SKM-1 (cell line): ENCODE measurements around the gene BBS7.

Experiments
- DNase-seq: peaks from one replicate; lab custom pipeline; 2025; ENCODE audit not compliant: unreplicated experiment; lab: John Stamatoyannopoulos, UW

BBS7 gene, protein sequence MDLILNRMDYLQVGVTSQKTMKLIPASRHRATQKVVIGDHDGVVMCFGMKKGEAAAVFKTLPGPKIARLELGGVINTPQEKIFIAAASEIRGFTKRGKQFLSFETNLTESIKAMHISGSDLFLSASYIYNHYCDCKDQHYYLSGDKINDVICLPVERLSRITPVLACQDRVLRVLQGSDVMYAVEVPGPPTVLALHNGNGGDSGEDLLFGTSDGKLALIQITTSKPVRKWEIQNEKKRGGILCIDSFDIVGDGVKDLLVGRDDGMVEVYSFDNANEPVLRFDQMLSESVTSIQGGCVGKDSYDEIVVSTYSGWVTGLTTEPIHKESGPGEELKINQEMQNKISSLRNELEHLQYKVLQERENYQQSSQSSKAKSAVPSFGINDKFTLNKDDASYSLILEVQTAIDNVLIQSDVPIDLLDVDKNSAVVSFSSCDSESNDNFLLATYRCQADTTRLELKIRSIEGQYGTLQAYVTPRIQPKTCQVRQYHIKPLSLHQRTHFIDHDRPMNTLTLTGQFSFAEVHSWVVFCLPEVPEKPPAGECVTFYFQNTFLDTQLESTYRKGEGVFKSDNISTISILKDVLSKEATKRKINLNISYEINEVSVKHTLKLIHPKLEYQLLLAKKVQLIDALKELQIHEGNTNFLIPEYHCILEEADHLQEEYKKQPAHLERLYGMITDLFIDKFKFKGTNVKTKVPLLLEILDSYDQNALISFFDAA

DNA sequence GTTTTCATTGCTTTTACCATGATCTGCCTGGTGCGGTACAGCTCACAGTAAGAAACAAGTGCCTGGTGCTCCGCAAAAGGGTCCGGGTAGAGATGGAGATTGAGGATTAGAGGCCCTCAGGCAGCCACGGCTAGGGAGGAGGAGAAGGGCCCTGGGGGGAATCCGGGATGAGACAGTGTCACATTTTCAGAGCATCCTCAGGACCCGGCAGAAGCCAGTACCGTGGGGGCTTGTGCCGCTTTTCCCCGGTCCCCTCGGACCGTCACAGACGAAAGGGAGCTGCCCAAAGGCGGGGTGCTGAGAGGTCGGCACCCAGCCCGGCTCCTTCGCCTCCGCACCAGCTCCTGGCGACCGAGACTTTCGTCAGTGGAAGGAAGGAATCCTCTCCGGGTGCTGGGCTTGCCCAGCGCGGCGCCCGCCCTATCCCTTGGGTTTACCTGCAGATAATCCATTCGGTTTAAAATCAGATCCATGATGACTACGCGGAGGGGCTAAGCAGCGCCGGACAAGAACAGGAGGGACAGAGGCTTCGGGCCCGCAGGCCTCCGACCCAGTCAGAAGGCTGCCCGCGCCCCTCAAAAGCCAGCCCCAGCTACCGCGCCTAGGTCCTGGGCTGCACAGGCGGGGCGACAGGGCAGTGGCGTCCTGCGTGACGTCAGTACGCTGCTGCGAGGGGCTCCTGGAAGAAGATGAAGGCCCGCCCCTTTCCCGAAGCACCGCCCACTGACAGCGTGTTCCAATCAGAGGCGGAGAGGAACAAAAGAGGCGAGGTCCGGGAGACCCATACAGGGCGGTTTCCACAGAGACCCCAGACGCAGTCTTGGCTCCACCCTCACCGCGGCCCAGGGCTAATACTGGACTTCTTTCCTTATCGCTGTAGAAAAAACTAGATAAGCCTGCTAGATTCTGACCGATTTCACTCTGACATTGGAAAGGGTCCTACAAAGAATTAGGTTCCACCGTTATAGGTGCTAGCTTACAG is at the start of gene BBS7:
Gene BBS7, minus strand, starts transcription at position 634 of the 982 bp plus-strand sequence. Its CDS starts 161 bp downstream, at position 473.
- DNase-seq, result peak; percentile 88

DNA sequence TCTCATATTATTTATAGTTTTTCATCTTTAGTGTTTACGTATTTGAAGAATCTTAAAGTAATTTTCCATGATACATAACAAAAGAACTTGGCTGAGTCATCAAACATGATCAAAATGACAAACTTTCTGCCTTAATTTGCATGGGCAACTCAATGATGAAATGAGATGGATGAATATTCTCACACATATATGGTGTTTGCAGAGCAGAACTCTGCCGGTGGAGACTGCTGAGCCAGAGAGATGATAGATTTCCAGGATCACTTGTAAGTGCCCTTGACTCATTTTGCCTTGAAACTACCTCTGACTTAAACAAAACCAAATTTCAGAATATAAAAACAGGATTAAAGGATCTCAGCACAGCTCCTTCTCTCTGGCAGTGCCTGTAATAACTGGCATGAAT is 43.4 kb upstream of the BBS7 start:
- no peak for DNase-seq

DNA sequence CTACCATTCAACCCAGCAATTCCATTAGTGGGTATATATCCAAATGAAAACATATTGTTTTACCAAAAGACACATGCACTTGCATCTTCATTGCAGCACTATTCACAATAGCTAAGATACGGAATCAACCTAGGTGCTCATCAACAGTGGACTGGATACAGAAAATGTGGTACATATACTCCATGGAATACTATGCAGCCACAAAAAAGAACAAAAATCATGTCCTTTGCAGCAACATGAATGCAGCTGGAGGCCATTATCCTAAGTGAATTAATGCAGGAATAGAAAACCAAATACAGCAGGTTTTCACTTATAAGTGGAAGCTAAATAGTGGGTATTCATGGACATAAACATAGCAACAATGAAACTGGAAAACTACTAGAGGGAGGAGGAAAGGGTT is 38.1 kb upstream of the BBS7 start:
- no peak for DNase-seq

DNA sequence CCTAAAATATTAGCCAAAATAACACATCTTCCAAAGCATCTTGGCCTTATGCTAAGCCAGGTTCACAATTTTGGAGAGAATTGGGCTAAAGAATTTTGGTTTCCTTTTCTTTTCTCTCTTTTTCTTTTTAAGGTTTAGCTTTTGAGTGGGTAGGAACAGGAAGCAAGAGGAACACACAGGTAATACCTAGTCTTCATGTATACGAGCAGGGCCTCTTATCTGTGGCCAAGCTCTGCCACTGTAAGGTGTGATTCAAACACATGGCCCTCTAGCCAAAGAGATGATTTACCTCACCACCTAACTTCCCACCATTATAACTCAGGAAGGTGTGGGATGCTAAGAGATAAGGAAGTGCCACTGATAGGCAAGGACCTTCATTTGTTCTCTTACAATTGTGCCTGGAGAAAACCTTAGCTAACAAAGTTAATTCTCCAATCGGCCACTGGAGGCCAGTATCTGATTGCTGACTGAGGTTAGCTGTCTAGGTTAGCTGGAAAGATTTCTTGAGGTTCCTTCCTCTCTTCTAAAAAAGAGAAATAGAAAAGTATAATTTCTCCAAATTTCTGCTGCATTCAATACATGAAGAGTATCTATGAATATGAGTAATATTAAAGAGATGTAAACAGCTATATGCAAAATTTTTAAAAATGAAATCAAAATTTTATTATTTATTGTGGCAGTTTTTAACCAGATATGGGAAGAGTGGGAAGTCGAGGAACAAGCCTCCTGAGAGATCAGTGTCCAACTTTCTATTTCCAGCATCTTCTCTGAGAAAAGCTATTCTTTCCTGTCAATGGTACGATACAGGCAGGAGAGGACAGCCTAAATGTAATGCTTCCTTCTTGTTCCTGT is 30.1 kb upstream of the BBS7 start:
- DNase-seq, result peak; percentile 68

DNA sequence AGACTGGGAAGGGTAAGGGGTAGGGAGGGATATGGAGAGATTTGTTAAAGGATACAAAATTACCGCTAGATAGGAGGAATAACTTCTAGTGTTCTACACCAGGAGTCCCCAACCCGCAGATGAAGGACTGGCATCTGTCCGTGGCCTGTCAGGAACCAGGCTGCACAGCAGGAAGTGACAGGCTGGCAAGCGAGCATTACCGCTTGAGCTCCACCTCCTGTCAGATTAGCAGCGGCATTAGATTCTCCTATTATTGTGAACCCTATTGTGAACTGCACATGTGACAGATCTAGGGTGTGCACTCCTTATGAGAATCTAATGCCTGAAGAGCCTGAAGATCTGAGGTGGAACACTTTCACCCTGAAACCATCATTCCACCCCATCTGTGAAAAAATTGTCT is 27.9 kb upstream of the BBS7 start:
- DNase-seq, result no peak

DNA sequence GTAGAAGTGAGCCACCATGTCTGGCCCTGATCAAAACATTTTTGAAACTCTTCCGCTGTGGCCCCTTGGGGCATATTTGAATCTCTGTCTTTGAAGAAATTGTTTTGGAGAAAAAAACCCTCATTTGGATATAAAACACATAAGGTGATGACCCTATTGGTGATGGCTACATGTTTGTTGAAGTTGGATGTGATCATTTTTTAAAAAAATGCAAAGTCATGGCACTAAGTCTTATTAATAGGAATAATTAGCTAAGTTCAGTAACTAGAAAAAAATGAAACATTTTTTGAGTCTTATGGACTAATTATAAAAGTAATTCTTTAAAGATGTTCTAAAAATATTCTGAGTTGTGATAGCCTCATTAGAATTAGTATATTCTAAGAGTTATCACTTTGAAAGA is 17.9 kb upstream of the BBS7 start:
- DNase-seq, result no peak

DNA sequence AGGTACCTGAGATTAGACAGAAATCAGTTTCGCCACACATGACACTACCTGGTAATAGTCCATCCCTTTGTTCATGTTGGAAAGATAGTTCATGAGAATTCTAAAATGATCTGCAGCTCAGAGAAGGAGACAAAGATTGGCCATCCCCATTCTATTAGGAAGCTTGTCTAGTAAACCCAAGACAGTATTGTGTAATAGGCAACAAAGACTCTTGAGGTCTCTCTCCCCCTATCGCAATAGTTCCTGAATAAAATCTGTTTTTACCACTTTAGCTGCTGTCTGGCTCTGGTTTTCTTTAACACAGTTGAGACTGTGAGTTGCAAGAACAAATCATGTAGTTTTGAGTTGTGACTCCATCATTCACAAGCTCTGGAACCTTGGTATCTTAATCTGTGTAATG is 14.8 kb upstream of the BBS7 start:
- DNase-seq, result peak; percentile 20

DNA sequence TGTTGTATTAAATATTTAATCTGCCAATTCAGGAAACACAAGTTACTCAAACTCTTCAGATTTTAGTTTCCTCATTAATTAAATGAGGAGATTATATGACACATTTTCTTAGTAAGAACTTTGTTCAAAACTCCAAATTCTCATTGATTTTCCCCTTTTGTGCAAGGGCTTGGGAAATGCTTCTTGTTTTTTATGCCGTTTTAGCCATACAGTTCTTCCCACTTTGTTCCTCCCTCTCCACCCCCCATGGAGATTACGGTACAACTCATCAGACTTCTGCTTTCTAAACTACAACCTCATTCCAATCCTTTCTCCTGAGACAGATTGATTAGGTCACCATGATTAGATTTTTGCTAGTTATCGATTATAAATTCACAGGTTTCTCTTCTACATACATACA is 10.9 kb upstream of the BBS7 start:
- peak; percentile 7 for DNase-seq

GRCh38 chr4:121879135-121879534 is 8.9 kb upstream of the BBS7 start:
- no peak for DNase-seq

- no peak for DNase-seq
Measured at GRCh38 chr4:121877041-121877773, 6.9 kb upstream of the BBS7 start.

DNA sequence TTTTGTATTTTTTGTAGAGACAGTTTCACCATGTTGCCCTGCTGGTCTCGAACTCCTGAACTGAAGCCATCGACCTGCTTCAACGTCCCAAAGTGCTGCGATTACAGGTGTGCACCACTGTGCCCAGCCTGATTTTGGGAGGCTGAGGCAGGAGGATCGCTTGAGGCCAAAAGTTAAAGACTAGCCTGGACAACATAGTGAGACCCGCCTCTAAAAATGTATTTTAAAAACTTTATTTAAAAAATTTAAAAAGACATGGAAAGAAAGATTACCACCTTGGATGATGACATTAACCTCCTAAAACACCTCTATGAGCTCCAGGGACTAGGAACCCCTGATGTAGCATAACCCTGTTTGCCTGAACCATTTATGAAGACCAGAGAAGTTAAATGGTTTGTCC is 5.8 kb upstream of the BBS7 start:
- DNase-seq, result no peak

DNA sequence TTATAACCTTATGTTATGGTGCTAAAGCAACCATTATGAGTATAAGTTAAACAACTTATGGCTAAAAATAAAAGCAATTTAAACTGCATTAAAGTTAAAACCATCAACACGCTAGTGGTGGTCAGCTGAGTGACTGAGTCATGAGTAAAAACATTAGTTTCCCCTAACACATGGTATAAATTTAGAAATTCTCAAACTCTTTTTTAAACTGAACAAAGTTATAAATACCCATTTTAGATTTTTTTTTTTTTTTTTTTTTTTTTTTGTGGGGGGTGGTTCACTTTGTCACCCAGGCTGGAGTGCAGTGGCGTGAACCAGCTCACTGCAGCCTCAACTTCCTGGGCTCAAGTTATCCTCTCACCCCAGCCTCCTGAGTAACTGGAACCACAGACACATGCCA is 5.4 kb upstream of the BBS7 start:
- DNase-seq, result no peak

DNA sequence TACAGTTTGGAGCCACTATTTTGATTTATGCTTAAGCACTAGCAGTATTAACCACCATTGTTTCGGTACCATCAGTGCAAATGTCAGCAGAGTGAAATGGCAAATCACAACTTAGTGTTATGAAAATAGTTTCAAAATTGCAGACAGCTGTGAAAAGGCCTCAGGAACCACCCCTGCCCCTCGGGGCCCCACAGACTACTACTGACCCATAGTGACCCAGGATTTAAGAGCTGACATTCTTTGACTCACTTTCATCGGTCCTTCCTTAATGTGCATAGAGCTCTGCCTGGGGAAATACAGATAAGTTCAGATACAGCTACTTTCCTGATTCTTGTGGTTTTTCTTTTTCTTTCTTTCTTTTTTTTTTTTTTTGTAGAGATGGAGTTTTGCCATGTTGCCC is 3.3 kb upstream of the BBS7 start:
- DNase-seq, result no peak

- DNase-seq, result no peak
Measured at GRCh38 chr4:121863799-121864198, 6.5 kb downstream of the BBS7 start.

DNA sequence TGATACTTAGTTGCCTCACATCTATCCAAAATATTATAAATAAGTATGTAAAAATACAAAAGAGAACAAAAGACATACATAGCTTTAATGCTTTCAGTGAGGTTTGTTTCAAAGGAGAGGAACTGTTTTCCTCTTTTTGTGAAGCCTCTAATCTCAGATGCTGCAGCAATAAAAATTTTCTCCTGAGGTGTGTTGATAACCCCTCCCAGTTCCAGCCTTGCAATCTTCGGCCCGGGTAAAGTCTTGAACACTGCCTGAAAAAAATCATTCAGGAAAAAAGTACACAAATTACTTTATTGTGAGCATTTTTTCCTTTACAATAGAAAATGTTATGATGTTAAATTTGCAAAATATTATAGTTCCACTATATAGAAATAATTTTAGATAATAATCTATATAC is 8.8 kb downstream of the BBS7 start:
- no peak for DNase-seq

DNA sequence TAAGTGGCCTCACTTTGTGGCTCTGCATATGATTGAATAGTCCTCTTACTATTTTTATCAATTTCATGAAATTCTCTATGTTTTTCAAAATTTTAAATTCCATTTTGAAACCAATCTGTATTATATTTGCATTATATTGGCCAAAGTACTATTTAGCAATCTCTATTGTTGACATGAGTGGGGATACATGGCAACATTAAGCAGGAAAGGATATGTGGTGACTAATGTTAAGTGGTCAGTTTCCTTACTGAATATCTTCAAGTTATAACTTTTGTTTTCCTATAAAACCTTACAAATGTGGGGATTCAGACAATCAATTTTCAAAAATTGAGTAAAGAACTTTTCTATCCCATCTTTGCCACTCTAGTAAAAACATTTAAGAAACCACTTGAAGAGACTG is 10.2 kb downstream of the BBS7 start:
- DNase-seq, result no peak

GRCh38 chr4:121851354-121851753 is 18.9 kb downstream of the BBS7 start:
- DNase-seq, result no peak

DNA sequence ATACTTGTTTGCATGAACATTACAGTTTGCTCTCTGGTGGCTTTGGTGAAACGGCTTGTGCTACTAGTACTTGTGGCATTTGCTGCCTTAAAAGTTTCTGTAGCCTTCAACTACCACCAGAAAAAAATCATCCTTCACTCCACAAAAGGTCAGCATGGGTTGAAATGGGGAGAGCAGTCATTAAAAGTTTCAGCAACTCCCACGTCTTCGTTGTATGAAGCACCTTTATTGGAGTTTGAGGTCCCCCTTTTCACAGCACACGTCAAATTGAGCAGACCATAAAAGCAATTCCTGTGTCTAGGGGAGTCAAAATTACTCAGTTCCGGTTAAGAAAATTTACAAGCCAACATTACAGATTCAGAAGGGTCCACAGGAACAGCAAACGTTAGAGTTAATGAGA is 23.6 kb downstream of the BBS7 start:
- DNase-seq, result no peak

DNA sequence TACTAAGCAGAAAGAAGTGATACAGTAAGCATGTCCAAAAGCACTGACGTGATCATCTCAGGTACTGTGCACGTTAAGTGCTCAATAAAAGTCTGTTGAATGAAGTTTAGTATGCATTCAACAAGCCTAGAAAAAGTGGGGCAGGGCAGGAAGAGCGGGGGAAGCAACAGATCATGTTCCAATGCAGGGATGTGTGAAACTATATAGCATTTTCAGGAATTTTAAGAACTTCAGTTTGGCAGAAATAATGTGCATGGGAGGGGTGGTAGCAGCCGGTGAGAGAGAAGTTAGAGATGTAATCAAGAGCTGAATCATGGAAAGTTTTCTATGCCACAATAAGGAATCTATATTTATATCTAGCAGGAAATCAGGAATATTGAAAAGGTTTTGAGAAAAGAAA is 27.4 kb downstream of the BBS7 start:
- DNase-seq, result no peak

DNA sequence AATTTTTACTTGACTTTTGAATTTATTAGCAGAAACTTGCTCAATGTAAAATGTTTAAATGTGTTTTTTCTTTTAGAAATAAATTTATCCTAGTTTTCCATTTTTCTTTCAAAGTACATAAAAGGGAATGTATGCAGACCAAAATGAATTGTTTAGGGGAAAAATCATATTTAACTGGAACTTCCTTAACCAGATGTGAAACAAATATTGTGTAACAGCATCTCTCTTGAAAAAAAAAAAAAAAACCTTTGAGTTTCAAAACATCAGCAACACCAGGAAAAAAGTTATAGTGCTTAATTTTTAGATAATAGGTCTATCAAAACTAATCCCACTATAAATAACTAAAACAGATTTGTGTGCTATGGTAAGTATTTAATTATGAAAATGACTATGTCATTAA is 32.1 kb downstream of the BBS7 start:
- no peak for DNase-seq
